Measurements from ENCODE around the gene SF3A1.

DNA sequence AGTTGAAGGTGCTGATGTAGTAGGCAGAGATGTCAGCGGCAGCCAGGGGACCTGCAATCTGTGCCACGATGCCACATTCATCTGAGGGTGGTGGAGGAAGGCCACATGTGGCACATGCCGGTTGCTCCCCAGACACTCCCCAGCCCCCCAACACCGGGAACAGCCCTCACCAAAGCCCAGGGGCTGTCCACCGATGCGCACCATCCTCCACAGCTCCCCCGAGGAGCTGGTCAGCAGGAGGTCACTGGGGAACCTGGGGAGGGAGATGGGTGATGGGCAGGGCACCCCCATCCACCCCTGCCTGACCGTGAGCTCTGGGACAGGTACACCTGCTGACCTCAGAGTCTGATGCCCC is 70.9 kb downstream of the SF3A1 start:
- no peak for TF ChIP-seq POLR2A (IDR thresholded peaks at IDR 0.05; ENCODE audit: low read depth, low read length)
- TF ChIP-seq POLR2AphosphoS5 (IDR thresholded peaks at IDR 0.05; ENCODE audit: low read depth, low read length): no peak
